Peyer's patch (tissue), 4 donors: Measurements from ENCODE around the gene KAT5.

Experiments used
- POLR2A ChIP-seq, 2 donors: fragments of 450-650 bp; IDR thresholded peaks; one replicate each; pipeline ENCODE4 v1.5.1; 2017; ENCODE audit warnings: antibody characterized with exemption in 2 of 2, mild to moderate bottlenecking in 2 of 2, moderate library complexity in 2 of 2
- TF ChIP-seq, protein P1 (sequence below), 6 experiments: fragments of 450-650 bp in 4 of 6; fragments of 200-600 bp in 2 of 6; sonication (generic) in 1 of 6; IDR thresholded peaks; one replicate each; pipeline ENCODE4 v1.5.1; 2017 to 2019; ENCODE audit warnings: antibody characterized with exemption in 6 of 6, mild to moderate bottlenecking in 3 of 6, moderate library complexity in 1 of 6

GRCh38 chr11:65703846-65704245, 8.2 kb upstream of the KAT5 start:
- TF ChIP-seq, protein P1, sequence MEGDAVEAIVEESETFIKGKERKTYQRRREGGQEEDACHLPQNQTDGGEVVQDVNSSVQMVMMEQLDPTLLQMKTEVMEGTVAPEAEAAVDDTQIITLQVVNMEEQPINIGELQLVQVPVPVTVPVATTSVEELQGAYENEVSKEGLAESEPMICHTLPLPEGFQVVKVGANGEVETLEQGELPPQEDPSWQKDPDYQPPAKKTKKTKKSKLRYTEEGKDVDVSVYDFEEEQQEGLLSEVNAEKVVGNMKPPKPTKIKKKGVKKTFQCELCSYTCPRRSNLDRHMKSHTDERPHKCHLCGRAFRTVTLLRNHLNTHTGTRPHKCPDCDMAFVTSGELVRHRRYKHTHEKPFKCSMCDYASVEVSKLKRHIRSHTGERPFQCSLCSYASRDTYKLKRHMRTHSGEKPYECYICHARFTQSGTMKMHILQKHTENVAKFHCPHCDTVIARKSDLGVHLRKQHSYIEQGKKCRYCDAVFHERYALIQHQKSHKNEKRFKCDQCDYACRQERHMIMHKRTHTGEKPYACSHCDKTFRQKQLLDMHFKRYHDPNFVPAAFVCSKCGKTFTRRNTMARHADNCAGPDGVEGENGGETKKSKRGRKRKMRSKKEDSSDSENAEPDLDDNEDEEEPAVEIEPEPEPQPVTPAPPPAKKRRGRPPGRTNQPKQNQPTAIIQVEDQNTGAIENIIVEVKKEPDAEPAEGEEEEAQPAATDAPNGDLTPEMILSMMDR (IDR thresholded peaks at IDR 0.05): no peak
- no peak for TF ChIP-seq POLR2A (IDR thresholded peaks at IDR 0.05)
